Keratinocyte (primary cell): Measurements from ENCODE around the gene SIK3.

Experiments
- EZH2 ChIP-seq: IDR thresholded peaks from one replicate; pipeline ENCODE4 v1.6.1; 2012; ENCODE audit warnings: inconsistent platforms, mild to moderate bottlenecking, low read length, moderate library complexity
- TF ChIP-seq, protein P1 (sequence below), 3 experiments: IDR thresholded peaks in 1 of 3; conservative IDR thresholded peaks in 1 of 3; optimal IDR thresholded peaks in 1 of 3; 2 replicates in 2 of 3; 3 replicates in 1 of 3; pipeline versions ENCODE3 to v1.5.1; 2011; ENCODE audit warnings: low read length in 3 of 3, mild to moderate bottlenecking in 3 of 3, moderate library complexity in 2 of 3, control low read depth in 1 of 3, inconsistent platforms in 1 of 3; ENCODE audit not compliant: insufficient read depth in 2 of 3; ENCODE audit errors: extremely low read depth in 1 of 3

DNA sequence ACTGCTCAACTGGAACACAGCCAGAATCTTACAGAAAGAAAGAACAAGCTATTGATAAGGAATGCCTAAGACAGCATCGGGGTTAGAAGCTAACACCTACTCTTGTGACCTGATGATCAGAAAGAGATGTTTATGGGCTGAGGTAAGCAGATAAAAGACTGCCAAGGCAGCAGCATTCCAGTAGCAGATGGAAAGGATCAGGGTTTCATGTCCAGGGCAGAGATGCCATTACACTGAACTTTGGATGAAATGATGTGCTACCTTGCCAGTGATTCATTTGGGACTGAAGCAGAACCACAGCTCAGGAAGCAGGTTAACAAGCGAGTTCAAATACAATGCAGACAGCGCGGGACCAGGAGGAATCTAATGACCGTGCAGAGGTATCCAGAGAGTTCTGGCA is 233.7 kb downstream of the SIK3 start:
- TF ChIP-seq, protein P1, sequence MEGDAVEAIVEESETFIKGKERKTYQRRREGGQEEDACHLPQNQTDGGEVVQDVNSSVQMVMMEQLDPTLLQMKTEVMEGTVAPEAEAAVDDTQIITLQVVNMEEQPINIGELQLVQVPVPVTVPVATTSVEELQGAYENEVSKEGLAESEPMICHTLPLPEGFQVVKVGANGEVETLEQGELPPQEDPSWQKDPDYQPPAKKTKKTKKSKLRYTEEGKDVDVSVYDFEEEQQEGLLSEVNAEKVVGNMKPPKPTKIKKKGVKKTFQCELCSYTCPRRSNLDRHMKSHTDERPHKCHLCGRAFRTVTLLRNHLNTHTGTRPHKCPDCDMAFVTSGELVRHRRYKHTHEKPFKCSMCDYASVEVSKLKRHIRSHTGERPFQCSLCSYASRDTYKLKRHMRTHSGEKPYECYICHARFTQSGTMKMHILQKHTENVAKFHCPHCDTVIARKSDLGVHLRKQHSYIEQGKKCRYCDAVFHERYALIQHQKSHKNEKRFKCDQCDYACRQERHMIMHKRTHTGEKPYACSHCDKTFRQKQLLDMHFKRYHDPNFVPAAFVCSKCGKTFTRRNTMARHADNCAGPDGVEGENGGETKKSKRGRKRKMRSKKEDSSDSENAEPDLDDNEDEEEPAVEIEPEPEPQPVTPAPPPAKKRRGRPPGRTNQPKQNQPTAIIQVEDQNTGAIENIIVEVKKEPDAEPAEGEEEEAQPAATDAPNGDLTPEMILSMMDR (optimal IDR thresholded peaks at IDR 0.05 in 1 of 3, IDR thresholded peaks at IDR 0.05 in 1 of 3, conservative IDR thresholded peaks at IDR 0.05 in 1 of 3; ENCODE audit: extremely low read depth in 1 of 3, insufficient read depth in 2 of 3, low read length in 3 of 3) = no peak
- TF ChIP-seq EZH2 = no peak
